Measurements from ENCODE around the gene TUBB2B.

DNA sequence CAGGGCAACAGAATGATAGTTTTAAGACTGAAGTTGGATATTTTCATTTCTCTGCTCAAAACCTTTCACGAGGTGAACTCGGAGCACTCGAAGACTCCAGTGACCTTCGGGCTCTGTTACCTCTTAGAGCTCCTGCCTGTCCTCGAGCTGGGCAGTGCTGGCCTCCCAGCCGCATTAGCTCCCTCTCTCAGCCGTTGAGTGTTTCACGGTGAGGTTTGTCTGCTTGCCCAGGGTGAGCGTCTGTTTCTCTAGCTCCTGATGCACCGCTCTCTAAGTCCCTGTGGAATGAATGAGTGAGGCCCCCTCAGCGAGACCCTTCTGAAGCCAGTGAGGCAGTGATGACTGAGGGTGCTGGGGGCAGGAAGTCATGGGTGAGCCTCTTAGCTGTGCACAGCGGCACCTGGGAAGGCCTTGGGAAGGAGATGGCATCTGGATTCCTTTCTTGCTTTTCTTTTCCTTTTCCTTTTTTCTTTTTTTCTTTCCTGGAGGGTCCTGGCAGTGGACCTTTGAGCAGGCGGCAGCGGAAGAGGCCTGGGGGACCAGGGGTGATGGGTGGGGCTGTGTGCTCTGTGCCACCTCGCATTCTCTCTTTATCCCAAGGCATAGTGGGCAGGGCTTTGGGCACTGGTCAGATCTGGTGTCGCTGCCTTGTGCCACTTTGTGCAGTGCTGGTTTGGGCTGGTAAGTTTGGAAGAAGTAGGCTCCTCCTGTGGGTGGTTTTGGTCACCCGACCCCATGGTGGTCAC lies 33.5 kb upstream of the TUBB2B start:
- TF ChIP-seq, protein P1, sequence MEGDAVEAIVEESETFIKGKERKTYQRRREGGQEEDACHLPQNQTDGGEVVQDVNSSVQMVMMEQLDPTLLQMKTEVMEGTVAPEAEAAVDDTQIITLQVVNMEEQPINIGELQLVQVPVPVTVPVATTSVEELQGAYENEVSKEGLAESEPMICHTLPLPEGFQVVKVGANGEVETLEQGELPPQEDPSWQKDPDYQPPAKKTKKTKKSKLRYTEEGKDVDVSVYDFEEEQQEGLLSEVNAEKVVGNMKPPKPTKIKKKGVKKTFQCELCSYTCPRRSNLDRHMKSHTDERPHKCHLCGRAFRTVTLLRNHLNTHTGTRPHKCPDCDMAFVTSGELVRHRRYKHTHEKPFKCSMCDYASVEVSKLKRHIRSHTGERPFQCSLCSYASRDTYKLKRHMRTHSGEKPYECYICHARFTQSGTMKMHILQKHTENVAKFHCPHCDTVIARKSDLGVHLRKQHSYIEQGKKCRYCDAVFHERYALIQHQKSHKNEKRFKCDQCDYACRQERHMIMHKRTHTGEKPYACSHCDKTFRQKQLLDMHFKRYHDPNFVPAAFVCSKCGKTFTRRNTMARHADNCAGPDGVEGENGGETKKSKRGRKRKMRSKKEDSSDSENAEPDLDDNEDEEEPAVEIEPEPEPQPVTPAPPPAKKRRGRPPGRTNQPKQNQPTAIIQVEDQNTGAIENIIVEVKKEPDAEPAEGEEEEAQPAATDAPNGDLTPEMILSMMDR (conservative IDR thresholded peaks at IDR 0.05; ENCODE audit: low read depth, low read length): no peak
- TF ChIP-seq EZH2 (IDR thresholded peaks at IDR 0.05; ENCODE audit: borderline replicate concordance, low read depth, low read length, poor library complexity, severe bottlenecking): no peak

Measured in A673 (cell line).